Cardiac fibroblast (primary cell): ENCODE data around the gene ZCCHC7.

Experiments
- DNase-seq, 2 donors: peaks; one replicate each; pipeline versions ENCODE4 v3.0.0 to v3.0.0-alpha.2; 2010; ENCODE audit warnings: low read depth in 2 of 2
- H3K4me3 ChIP-seq, 2 donors: replicated peaks in 1 of 2; 1 replicate in 1 of 2; 2 replicates in 1 of 2; pipeline ENCODE4 v1.5.1; 2011; ENCODE audit warnings: low read depth in 2 of 2, low read length in 2 of 2, mild to moderate bottlenecking in 2 of 2, moderate library complexity in 1 of 2
- TF ChIP-seq, protein P1 (sequence below): IDR thresholded peaks from one replicate; pipeline ENCODE4 v1.5.1; 2011; ENCODE audit warnings: low read depth, mild to moderate bottlenecking, low read length, inconsistent platforms

ZCCHC7 gene

DNA sequence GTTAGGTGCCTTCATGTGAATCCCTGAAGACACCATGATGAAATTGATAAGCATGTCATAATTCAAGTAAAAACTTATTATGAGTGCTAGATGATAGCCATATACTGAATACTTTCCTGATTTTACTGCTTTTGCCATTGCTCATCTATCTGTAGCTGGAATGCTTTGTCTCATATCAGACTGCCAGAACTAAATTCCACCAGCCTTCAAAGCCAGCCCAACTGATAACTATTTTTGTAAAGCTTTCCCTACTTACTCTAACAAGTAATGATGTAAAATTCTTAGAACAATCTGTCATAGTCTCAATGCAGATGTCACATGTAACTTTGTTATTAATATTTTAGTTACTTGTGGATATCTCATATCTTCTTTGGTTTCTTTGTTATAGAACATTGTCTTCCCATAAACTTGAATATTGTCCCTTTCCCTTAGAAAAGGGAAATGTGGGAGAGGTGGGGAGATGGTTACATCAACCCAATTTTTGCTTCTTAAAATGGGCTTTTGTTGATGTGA, 128.3 kb downstream of the ZCCHC7 start:
- no peak for DNase-seq
- TF ChIP-seq, protein P1, sequence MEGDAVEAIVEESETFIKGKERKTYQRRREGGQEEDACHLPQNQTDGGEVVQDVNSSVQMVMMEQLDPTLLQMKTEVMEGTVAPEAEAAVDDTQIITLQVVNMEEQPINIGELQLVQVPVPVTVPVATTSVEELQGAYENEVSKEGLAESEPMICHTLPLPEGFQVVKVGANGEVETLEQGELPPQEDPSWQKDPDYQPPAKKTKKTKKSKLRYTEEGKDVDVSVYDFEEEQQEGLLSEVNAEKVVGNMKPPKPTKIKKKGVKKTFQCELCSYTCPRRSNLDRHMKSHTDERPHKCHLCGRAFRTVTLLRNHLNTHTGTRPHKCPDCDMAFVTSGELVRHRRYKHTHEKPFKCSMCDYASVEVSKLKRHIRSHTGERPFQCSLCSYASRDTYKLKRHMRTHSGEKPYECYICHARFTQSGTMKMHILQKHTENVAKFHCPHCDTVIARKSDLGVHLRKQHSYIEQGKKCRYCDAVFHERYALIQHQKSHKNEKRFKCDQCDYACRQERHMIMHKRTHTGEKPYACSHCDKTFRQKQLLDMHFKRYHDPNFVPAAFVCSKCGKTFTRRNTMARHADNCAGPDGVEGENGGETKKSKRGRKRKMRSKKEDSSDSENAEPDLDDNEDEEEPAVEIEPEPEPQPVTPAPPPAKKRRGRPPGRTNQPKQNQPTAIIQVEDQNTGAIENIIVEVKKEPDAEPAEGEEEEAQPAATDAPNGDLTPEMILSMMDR = no peak

DNA sequence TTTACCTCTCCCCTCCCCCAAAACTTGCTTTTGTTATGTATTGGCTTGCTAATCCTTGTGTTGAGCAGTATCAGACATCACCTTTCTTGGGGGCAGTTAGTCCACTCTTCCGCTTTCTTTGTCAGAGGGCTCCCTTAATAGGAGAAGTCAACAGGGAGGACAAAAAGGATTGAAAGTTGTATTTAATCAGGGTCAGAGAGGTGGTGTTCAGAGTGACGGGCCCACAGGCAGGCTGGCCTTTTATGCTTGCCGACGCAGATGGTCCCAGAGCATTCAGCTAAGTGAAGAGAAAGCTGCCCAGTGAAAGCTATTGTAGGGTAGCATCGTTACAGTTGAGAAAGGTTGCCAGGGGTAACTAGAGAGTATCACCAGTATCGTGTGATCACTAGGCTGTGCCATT, 131.1 kb downstream of the ZCCHC7 start:
- DNase-seq = no peak
- TF ChIP-seq, protein P1 = no peak
- no peak overlapping the region for H3K4me3 ChIP-seq

More for the DNA sequence above, 128.3 kb downstream of the ZCCHC7 start:
- no peak overlapping the region for H3K4me3 ChIP-seq

DNA sequence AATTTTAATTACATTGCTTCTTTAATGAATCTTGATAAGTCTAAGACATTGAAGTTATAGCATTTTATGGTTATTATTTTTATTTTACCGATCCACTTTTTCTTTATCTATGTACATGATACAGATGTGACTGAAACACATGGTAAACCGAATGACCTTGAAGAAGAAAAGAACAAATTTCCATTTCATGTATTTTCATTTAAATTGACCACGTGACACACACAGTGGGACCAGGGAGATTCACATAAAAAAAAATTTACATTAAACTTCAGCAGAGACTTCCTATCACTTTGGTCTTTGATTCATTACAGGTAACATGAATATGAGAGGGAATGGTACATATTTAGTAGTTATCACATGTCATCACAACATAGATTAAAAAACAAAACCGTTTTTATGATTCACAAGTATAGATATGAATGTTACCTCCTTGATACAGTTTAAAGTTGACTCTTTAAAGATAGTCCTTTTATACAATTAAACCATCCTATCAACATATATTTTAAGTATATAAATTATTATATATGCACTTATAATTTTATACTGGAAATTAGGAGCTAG, 133.1 kb downstream of the ZCCHC7 start:
- H3K4me3 ChIP-seq = no peak overlapping the region
- TF ChIP-seq, protein P1 = no peak
- no peak for DNase-seq

DNA sequence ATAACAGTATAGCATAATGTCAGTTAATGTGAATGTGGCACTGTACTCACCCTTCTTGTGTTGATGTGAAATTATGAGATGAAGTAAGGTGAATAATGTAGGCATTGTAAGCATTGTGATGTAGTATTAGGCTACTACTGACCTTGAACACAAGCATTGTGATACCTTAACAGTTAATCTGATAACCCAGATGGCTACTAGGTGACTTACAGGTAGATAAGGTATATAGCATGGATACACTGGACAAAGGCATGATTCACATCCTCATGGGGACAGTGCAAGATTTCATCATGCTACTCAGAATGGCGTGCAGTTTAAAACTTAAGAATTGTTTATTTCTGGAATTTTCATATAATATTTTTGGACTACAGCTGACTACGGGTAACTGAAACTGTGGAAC, 134.8 kb downstream of the ZCCHC7 start:
- no peak for DNase-seq
- TF ChIP-seq, protein P1 = no peak
- H3K4me3 ChIP-seq = no peak overlapping the region

DNA sequence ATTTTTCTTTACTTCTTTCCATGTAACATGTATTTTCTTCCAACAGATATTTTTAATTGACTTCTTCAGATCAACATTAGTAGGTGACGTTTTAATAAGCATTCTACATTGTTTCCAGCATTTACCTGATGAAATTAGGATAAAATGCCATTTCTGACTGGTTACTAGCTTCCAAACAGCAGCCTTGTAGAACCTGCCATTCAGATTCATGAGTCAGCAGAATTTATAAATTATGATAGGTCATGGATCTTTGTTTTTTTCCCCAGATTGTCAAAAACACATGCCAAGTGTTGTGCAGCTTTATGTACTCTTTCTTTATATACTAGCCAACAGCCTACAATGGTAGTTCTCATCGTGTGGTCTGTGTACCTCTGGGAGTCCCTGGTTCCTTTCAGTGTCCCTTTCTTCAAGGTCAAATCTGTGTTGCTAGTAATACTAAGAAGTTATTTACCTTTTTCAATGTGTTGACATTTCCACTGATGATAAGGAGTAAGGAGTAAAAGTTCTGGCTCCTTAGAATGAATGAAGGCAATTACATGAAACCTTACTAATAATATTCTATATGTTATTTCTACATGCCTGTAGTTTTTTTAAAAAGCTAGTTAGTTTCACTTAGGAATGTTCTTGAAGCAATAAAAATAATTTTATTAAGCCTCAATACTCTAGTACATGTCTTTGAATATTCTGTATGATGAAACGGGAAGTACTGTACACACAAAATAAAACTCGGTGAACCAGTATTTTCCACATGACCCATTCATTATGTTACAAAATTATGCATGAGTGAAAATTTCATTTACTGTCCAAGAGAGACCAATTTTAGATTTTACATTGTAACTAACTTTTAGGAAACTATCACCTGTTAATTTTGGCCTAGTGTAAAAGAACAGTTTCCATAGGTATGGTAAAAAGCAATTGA, 135.8 kb downstream of the ZCCHC7 start:
- TF ChIP-seq, protein P1 = no peak
- DNase-seq = no peak
- no peak overlapping the region for H3K4me3 ChIP-seq

DNA sequence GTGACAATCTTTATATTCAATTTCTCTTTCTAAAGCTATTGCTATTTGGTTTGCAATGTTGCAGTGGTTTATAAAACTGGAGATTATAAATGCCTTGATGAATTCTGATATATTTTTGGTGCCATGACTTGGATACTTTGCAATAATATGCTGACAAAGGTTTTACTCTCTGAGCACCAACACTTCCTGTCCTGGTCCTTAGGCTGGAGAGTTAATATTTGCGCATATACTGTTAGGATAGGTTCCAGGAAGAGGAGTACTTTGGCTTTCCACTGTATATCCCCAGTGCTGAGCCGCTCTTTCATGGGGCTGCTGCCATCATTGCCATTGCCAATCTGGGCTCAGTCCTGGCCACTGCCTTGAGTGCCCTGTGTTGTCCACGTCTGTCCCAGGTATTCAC, 139.6 kb downstream of the ZCCHC7 start:
- TF ChIP-seq, protein P1 = no peak
- no peak overlapping the region for H3K4me3 ChIP-seq
- DNase-seq = no peak
